ENCODE results near the gene LPXN.
A peak's percentile ranks its signal among the peaks of the same experiment; 100 is the strongest.

Gene LPXN

DNA sequence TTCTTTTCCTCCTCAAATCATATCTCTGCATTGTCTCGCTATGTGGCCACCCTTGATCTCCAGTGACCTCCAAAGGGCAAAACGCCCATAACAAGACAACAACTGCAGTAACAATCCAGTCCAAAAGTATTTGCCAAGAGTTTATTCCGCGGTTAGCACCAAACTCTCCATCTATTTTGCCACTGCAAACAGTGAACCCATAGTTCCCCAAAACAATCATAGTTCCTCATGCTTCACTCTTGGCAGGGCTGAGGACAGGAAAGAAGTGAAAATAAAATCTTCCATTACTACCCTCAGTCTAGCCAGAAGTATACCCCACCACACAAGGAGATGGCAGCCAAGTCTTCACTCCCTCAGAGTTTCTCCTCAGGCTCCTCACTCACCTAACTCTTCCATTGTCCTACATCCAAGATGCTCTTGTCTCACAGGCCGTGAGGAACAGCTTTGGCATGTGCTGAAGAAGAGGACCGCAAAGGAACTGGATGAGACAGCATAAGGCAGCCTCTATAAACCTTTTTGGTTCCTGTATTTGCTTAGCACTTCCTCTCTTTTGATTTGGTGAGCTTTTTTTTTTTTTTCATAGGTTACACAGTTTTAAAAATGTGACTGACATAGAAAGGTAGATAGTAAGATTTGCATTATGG, at the start of gene LPXN:
Gene LPXN, minus strand, starts transcription at position 480 of the 644 bp plus-strand sequence. Its CDS starts 84 bp downstream, at position 396.
- DNase-seq, result no peak

DNA sequence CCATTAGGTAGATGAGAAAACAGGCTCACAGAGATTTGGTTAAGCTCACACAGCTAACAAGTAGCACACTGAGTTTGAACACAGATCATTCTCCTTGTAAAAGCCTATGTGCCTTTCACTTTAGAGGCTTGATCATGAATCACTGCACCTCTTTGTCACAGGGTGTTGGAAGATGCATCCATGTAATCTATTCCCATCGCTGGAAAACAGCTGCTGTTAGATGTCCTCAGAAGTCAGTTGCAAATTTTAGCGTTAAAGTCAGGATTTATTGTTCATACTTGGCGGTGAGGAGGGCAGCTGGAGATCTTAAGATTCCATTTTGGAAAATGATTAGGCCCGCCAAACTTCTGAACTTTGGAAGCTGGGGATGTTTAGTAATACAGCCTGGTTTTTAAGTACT, 49.4 kb upstream of the LPXN start:
- DNase-seq, result no peak

DNA sequence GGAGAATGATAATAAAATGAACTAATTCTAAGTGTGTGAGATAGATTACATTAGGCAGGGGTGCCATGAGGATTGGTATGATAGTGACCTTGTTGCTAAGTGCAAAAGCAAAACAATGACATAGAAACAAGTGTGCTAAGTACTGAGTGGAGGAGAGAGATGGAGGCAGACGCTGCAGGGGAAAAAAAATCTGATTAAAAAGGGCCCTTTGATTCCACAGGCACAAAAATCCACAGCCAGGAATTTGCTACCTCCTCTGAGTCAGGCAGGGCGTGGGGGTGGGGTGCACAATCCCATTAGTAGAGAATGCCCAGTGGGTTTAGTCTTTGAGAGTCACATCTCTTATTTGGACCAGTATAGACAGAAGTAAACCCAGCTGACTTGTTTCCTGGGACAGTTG, 46.7 kb upstream of the LPXN start, which contains the start of gene CNTF:
Gene CNTF, plus strand, starts transcription at position 322 of the 400 bp plus-strand sequence. CDS start 88 bp downstream, outside the sequence.
- DNase-seq, result no peak

DNA sequence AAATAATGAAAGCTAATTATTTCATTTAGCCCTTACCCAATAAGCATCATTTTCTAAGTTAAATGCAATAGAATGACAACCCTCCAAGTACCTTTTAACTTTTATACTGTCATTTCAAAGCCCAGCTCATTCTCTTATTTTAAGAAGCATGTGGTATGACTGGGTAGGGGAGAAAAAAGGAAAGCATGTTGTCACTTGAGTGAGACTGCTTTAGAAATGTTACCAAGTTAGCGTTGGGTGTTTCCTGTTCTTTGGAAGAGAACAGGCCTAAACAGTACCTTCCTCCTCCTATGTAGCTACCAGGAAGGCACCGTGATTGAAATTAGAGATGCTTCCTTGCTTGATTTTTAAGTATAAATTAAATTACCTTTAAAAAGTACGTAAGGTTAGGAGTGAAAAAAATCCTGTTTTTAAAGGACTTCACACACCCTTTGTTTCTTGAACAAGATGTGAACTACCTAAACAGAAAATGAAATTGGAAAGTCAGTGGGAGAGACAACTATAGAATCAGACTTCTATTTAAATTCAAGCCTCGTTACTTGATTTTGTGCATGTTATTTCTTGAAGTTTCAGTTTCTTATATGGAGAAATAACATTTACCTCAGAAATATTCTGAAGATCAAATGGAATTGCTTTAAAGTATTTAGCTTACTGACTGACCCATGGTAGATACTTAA, 46.1 kb upstream of the LPXN start:
- no peak for DNase-seq

DNA sequence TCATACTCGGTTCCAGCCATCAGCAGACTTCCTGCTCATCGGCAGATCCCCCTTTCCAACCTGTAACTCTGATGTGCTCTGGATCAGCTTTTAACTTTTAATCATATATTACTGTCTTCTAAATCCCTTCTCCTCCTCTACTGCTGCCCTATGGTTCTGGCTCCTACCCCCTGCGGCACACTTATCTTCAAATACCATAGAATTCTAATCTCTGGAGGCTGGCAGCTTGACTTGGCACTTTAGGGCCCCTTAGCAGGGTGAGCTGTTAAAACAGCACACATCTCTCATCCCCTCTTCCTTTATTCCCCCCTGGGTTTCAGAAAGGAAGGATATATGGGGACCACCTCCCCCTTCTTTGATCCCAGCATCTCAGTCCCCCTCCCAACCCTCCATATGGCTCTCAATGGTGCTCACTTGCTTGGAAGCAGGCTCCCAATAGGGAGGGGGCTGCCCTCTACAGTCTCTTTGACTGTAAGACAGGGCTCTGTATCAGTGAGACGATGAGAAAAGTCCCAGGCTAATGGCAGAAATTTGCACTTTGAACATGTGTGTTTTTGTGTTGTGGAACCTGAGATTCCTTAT, 42.4 kb upstream of the LPXN start:
- no peak for DNase-seq

DNA sequence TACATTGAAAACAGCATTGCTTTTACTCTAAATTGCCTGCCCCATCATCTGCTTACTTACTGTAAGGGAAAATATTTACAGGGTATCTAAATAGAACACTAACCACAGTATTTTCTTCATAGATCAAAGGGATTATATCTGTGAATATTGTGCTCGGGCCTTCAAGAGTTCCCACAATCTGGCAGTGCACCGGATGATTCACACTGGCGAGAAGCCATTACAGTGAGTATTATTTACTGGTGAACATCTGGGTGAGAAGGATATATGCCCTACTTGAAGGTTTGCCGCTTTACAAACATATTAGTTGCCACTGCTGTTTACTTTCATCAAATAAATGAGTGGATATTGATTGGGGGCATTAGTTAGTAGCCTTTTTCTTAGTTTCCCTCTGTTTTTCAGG, 40.9 kb upstream of the LPXN start:
- DNase-seq, result no peak

DNA sequence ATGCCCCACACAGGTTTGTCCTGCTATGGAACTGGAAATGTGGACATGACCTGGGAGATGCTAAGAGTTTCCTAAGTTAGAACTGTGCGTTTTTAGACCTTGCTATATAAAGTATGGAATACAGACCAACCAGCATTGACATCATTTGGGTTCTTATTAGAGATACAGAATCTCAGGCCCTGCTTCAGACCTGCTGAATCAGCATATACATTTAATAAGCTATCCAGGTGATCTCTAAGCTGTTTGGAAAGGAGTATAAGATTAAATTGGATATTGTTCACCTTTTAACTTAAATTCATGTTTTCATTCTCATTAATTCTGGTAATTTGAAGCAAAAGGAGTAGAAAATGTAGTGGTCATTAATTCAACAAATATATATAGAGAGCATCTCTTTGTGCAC, 39.9 kb upstream of the LPXN start:
- no peak for DNase-seq

DNA sequence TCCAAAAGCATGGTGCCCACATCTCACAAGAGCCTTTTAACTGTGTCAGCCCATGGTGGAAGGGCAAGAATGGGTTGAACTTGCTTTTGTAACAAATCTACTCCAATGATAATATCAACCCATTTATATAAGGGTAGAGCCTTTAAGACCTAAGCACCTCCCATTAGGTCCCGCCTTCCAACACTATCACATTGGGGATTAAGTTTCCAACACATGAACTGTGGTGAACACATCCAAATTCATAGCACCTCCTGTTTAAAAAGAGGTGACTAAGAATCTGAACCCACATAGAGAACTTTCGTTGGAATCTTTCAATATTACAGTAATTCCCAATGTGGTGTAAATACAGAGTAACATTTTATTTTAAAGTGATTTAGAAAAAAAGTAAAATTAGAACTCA, 37.6 kb upstream of the LPXN start:
- DNase-seq, result no peak

DNA sequence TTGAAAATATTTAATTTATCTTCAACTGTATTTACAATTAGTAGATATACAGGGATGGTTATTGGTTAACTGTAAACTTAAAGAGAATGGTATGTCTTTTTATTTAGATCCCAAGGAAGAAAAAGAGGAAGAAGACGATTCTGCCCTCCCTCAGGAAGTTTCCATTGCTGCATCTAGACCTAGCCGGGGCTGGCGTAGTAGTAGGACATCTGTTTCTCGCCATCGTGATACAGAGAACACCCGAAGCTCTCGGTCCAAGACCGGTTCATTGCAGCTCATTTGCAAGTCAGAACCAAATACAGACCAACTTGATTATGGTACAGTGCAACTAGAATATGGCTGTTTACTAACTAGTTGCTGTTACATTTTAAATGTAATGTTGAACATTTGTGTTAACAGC, 34.1 kb upstream of the LPXN start:
- DNase-seq, result no peak

DNA sequence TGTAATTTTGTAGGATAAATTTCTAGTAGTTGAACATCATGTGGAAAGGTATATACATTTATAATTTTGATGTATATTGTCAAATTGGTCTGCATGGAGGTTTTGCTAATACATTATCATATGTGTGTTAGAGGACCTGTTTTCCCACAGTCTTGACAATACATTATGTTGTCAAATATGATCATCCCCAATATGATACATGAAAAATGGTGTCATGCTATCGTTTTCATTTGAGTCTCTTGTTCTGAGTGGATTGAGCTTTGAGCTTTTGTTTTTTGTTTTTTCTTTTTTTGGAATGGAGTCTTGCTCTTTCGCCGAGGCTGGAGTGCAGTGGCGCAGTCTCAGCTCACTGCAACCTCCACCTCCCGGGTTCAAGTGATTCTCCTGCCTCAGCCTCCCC, 32.7 kb upstream of the LPXN start:
- DNase-seq, result no peak

DNA sequence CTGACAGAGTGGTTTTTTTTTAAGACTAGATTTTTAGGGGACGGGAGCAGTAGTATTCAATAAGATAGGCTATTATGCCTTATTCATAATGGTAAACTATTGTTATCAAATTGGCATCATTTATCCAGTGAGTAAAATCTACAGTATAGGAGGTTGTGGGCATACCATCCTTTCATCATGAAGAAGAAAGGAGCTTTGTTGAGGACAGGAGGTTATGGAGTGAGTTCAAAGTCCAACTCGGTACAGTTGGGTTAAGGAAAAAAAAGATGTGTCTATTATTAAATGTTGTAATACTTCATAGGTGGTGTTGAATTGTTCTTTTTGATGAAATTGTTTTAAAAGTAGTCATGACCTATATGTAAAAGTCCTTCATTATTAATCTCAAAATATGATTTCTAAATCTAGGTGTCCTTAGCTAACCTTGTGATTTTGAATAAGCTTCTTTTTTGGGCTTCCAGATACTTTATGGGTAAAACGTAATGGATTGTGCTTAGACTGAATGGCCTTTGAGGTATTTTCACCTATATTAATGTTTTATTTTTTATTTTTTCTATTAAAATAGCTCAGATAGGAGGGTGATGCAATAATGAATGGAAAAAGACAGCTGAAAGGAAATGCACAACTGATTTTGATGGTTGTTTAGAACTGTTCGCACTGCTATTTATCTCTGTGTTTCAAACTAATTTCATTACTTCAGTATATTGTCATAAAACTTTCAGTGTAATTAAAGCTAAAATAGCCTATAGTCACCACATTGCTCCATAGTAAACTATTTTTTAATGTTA, 31.5 kb upstream of the LPXN start:
- no peak for DNase-seq

DNA sequence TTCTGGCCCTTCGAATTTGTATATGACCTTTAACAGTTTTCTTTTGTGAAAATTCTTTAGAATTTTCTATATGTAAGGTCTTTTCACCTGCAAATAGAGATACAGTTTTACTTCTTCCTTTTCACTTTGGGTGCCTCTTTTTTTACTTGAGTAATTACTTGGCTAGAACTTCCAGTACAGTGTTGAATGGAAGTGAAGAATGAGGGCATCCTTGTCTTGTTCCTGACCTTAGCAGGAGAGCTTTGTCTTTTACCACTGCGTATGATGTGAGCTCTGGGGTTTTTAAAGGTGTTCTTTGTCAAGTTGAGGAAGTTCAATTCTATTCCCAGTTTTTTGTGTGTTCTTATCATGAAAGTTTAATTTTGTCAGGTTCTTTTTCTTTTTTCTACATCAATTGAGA, 24.9 kb upstream of the LPXN start:
- no peak for DNase-seq

DNA sequence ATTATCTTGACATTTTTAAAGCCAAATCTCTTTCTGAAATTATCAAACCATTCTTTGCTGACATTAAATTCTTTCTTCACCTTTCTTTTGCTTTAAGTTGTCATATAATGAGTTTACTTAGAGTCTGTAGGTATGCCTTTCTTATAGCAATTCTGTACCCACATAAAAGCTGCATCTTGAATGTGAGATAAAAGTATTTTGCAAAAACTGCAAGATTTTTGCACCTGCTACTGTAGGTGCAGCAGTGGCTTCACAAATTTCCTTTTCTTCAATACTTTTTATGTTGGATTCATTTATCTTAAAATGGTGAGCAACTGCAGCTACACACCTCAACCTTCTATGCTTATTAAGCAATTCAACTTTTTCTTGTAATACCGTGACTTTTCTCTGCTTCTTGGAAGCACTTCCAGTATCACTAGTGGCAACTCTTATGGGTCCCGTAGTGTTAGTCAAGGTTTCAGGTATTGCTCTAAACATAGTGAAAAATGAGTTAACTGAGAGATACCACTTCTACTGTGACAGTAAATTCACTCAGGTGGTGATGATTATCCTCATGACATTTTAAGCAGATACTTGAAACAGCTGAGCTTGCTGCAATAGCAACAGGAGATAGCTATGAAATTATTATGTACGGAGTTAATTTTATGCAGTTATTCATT, 22.0 kb upstream of the LPXN start:
- DNase-seq, result no peak

DNA sequence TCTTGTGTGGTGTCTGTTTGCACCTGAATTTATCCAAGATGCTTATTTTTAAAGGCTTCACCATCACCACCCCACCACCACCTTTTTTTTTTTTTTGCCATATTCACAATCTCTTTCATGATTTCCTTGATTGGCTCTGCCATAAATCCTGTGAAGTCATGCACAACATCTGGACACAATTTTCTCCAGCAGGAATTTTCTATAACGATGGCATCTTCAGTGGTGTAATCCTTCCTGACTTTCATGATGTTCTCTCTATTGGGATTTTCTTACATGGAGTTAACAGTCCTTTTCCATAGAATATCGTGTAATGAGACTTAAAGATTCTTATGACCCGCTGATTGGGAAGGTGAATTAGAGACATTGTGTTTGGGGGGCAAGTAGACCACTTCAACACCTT, 21.0 kb upstream of the LPXN start:
- DNase-seq, result no peak

DNA sequence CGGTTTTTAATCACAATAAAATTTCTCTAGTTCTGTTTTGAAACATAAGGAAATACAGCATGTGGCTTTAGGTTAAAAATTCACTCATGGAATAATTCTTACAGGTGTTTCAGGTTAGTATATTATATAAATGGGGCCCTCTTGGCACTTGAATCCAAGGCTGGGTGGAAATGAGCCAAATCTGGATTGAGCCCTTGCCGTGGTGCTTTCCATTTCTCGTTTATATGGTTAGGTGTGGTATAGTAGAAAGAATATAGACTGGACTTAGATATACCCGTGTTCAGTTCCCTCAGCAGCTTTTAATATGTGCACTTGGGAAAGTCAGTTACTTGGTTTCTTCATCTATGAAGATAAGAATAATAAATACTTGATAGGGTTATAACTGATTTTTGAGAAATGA, 19.2 kb upstream of the LPXN start:
- DNase-seq, result no peak

DNA sequence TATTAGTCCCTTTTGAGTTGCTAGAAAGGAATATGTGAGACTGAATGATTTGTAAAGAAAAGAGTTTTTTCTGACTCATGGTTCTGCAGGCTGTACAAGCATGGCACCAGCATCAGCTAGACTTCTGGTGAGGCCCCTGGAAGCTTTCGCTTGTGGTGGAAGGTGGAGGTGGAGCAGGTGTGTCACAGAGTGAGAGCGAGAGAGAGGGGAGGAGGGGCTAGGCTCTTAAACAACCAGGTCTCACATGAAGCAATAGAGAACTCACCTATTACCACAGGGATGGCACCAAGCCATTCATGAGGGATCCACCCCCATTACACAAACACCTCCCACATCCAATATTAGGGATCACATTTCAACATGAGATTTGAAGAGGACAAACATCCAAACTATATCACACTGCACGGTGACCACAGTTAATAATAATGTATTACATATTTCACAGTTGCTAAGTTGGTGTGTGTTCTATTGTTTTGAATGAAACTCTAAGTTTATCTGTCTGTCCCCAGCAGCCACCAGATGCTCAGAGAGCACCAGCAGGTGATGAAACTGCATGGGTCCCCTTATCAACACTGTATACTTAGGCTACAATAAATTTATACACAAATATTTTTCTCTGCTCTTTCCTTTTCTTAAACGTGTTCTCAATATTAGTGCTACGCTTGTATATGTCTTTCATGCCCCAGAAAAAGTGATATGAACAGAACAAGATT, 17.3 kb upstream of the LPXN start:
- DNase-seq, result no peak

DNA sequence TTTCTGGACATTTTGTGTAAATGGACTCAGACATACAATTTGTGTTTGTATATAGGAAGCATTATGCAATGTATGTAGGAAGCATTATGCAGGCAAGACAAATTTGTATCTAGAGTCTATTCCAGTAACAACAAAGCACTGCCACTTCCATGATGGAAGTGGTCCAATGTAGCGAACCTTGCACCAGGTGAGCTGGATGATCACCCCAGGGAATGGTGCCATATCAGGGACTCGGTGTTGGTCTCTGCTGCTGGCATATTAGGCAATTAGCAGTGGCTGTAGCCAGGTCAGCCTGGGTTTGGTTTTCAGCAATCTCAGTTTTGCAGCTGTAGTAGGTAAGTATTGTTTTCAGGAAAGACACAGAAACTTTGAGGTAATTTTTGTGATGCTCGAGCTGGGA, 16.0 kb upstream of the LPXN start:
- DNase-seq, result no peak

DNA sequence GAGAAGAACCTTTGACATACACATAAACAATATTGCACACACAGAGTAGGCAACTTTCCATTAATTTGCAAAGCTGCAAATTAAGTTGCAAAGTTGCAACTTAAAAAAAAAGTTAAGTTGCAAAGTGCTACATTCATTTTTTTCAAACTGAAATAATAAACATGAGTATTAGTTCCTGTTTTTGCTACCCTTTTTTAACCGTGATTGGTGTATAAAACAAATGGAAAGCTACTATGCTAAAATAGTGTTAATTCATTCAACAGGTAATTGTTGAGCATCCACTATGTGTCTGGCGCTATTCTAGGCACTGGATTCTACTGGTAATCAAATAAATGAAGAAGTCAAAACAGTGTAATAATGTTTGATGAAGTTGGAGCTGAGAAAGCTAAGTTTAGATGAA, 11.3 kb upstream of the LPXN start:
- no peak for DNase-seq

DNA sequence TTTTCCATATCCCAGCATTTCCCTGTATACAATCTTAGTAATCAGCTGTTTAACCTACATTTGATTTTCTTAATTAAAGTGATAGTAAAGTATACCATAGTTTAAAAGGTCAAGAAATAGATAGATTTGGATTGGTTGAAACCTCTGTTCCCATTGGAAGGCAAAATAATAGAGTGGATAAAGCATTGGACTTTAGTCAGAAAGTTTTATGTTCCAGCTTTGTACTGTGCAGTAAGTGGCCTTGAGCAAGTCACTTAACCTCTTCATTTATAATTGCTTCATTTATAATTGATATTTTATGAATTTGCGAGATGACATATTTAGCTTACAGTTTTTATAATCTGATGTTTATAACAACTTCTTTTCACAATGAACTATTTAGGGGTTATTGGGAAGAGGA, 6.8 kb upstream of the LPXN start:
- no peak for DNase-seq

DNA sequence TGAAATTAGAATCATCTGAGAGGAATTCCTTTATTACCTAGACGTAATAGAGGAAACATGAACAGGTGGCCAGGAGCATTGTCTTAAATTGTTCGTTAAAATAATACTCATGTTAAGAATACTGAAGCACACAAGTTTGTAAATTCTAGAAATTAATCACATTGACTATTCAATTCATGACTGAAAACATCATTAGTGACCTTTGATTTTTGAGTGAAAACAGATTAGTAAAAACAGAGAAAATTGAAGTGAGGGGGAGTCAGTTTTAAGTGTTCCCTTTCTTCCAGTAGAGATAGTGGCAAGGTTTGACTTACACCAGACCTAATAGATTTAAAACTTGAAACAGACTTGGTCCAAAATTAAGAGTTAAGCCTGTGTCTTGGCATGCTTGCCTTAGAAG, 4.7 kb upstream of the LPXN start:
- no peak for DNase-seq

DNA sequence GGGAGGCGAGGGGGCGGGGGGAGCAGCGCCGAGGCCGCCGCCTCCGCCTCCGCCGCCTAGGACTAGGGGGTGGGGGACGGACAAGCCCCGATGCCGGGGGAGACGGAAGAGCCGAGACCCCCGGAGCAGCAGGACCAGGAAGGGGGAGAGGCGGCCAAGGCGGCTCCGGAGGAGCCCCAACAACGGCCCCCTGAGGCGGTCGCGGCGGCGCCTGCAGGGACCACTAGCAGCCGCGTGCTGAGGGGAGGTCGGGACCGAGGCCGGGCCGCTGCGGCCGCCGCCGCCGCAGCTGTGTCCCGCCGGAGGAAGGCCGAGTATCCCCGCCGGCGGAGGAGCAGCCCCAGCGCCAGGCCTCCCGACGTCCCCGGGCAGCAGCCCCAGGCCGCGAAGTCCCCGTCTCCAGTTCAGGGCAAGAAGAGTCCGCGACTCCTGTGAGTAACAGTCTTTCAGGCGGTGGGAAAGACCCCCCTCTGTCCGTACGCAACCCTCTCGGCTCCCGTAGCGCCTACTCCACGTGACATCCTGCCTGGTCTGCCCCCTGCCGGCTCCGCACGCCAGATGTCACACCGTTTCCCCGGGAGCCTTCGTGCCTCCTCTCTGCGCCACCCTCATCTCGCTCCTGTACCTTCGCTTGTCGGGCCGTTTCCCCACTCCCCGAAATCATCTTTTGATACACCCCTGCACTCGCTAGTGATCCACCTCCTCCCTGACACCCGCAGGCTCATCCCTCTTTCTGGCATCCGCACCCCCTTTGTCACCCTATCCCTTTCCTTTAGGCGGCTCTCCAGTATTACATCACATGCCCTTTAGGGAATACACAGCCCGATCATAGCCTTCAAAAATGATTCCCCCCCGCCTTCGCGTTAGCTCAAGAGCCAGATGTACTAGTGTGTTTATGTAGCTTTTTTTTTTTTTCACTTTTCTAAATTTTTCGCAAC, 3.8 kb upstream of the LPXN start:
- DNase-seq, result peak; percentile 96

All from NCI-H1092 treated with DMSO at 0.1 percent for 48 hours (cell line).